ENCODE measurements around the gene CD55. TPM values are rescaled to one million over a fixed set of nuclear protein-coding genes. Genes with fewer than 3 reads are reported as not detected.

Gene CD55
- total RNA-seq, 4 donors from 2014 or later, result 27.2 to 224 (median 59.5) TPM

DNA sequence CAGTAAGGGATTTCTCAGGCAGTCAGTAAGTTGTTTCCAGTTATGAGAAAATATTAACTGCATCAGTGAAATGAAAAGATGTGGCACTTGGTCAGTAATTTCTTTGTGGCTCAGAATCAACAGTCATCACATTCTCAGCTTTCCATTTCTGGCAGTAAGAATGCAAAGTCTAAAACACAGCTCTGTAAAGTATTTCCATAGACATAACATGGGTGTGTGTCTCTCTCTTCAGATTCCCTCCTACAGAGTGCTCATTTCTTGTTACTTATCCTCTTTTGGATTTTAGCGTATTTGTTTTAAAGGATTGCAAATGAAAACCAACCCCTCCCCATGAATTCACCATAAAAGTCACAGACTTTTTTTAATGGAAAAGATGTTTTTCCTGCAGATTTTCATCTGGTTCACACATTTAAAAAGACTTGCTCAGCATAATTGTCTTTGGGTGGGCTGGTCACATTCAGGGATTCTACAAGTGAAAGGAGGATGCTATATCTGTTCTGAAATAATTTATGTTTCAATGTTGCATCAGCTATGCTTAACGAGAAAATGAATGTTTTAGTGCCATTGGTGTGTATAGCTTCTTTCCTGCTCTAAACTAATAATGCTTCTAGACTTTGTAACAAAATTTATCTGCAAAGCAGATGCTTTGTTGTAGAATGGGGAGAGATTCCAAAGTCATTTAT lies 34.6 kb upstream of the CD55 start:
- Histone ChIP-seq H3K9me3 (no peaks in the 10 kb centered on the region), H3K4me3 (no peak overlapping the region), H3K4me1 (no peaks in the 10 kb centered on the region), H3K27me3 (no peaks in the 10 kb centered on the region), H3K27ac (no peak overlapping the region), H3K36me3 (no peaks in the 10 kb centered on the region)
- no peak for TF ChIP-seq POLR2A (IDR thresholded peaks at IDR 0.05)
- TF ChIP-seq, protein P1, sequence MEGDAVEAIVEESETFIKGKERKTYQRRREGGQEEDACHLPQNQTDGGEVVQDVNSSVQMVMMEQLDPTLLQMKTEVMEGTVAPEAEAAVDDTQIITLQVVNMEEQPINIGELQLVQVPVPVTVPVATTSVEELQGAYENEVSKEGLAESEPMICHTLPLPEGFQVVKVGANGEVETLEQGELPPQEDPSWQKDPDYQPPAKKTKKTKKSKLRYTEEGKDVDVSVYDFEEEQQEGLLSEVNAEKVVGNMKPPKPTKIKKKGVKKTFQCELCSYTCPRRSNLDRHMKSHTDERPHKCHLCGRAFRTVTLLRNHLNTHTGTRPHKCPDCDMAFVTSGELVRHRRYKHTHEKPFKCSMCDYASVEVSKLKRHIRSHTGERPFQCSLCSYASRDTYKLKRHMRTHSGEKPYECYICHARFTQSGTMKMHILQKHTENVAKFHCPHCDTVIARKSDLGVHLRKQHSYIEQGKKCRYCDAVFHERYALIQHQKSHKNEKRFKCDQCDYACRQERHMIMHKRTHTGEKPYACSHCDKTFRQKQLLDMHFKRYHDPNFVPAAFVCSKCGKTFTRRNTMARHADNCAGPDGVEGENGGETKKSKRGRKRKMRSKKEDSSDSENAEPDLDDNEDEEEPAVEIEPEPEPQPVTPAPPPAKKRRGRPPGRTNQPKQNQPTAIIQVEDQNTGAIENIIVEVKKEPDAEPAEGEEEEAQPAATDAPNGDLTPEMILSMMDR (IDR thresholded peaks at IDR 0.05), result no peak
- DNase-seq, result no peak
- intact Hi-C loops (cut with DNase I; ENCODE audit: low total_unique reads), result no loop called here

DNA sequence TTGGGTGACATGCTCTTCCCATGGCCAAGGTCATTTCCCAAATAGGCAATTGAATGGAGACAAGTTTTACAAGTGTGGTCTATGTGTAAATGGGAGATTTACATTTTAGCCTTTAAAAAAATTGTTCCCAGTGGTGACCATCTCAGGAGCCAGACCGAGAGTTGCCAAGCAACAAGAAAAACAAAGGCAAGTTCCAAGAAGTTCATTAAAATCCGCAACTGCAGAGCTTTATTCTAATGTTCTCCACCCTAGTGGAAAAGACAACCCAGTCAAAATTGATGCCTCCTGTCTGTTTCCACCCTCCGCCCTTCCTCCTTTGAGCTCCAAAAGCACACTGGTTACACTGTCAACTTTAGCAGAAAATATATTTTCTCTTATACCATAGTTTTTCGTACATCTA lies 33.2 kb upstream of the CD55 start:
- Histone ChIP-seq H3K27me3 (no peaks in the 10 kb centered on the region), H3K4me1 (no peaks in the 10 kb centered on the region), H3K9me3 (no peaks in the 10 kb centered on the region), H3K27ac (no peak overlapping the region), H3K36me3 (no peaks in the 10 kb centered on the region), H3K4me3 (no peak overlapping the region)
- DNase-seq, result no peak
- TF ChIP-seq, protein P1 (IDR thresholded peaks at IDR 0.05), result no peak
- TF ChIP-seq POLR2A (IDR thresholded peaks at IDR 0.05), result no peak
- intact Hi-C loops (cut with DNase I; ENCODE audit: low total_unique reads), result no loop called here

DNA sequence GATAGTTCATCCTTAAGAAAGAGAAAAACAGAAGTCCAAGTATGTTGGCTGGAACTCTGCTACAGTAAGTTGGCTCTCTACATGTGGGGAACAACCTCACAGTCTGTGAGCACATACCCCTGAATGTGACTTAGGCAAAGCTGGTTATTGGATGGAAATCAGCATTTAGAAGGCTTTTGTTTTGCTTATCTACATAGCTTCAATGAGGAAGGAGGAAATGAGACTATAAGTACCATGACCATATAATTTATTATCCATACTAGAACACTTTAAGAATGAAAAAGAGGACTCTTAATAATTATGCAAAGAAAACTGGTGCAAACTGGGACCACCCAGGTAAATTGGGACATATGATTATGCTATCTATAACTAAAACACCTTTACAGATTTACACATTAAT lies 31.7 kb upstream of the CD55 start:
- Histone ChIP-seq H3K27ac (no peak overlapping the region), H3K36me3 (no peaks in the 10 kb centered on the region), H3K4me1 (no peaks in the 10 kb centered on the region), H3K9me3 (no peaks in the 10 kb centered on the region), H3K4me3 (no peak overlapping the region), H3K27me3 (no peaks in the 10 kb centered on the region)
- intact Hi-C loops (cut with DNase I; ENCODE audit: low total_unique reads), result no loop called here
- no peak for DNase-seq
- TF ChIP-seq POLR2A (IDR thresholded peaks at IDR 0.05), result no peak
- TF ChIP-seq, protein P1 (IDR thresholded peaks at IDR 0.05), result no peak

DNA sequence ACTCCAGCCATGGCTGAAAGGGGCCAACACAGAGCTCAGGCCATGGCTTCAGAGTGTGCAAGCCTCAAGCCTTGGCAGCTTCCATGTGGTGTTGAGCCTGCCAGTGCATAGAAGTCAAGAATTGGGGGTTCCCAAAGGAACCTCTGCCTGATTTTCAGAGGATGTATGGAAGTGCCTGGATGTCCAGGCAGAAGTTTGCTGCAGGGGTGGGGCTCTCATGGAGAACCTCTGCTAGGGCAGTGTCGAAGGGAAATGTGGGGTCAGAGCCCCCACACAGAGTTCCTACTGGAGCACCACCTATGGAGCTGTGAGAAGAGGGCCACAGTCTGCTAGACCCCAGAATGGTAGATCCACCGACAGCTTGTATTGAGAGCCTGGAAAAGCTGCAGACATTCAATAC lies 29.8 kb upstream of the CD55 start:
- Histone ChIP-seq H3K4me3 (no peak overlapping the region), H3K36me3 (no peaks in the 10 kb centered on the region), H3K4me1 (no peaks in the 10 kb centered on the region), H3K9me3 (no peaks in the 10 kb centered on the region), H3K27me3 (no peaks in the 10 kb centered on the region), H3K27ac (no peak overlapping the region)
- DNase-seq, result no peak
- TF ChIP-seq POLR2A (IDR thresholded peaks at IDR 0.05), result no peak
- TF ChIP-seq, protein P1 (IDR thresholded peaks at IDR 0.05), result no peak
- intact Hi-C loops (cut with DNase I; ENCODE audit: low total_unique reads), result no loop called here

DNA sequence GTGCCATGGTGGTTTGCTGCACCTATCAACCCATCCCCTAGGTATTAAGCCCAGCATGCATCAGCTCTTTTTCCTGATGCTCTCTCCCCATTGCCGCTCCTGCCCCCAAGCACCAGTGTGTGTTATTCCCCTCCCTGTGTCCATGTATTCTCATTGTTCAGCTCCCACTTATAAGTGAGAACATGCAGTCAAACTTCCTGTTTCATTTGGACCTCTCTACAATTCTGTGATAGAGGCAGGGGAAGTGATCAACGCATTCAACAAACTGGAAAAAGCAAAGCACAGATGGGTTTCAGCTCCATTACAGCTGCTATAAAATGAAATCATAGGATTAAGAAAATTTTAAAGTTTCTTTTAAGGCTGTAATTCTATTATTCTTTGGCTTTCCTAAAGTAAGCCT lies 23.3 kb upstream of the CD55 start:
- Histone ChIP-seq H3K4me3 (no peak overlapping the region), H3K9me3 (no peaks in the 10 kb centered on the region), H3K36me3 (no peaks in the 10 kb centered on the region), H3K27ac (no peak overlapping the region), H3K27me3 (no peaks in the 10 kb centered on the region), H3K4me1 (no peaks in the 10 kb centered on the region)
- intact Hi-C loops (cut with DNase I; ENCODE audit: low total_unique reads), result no loop called here
- TF ChIP-seq, protein P1 (IDR thresholded peaks at IDR 0.05), result no peak
- no peak for TF ChIP-seq POLR2A (IDR thresholded peaks at IDR 0.05)
- DNase-seq, result no peak
